Kidney (tissue), 14 donors: Measurements from ENCODE around the gene SPNS2. TPM values are rescaled to one million over a fixed set of nuclear protein-coding genes. Genes with fewer than 3 reads are reported as not detected.

Source experiments
- DNase-seq, 5 donors: peaks; one replicate each; pipeline ENCODE4 v3.0.0-alpha.2; 2013 to 2020
- FAIRE-seq: peaks from 2 replicates; lab custom pipeline; 2012; peaks lifted over from hg19 to GRCh38; lab: Jason Lieb, UNC
- H3K27ac ChIP-seq, 2 donors: one replicate each; pipeline ENCODE4 v1.7.0; 2013; ENCODE audit warnings: low read depth in 2 of 2, low read length in 2 of 2, inconsistent platforms in 1 of 2
- H3K27me3 ChIP-seq: one replicate; pipeline ENCODE4 v1.7.1; 2013; ENCODE audit warnings: low read length, inconsistent platforms; ENCODE audit not compliant: control insufficient read depth, insufficient read depth
- H3K36me3 ChIP-seq, 3 donors: one replicate each; pipeline versions ENCODE4 v1.7.0 to v1.7.1; 2013; ENCODE audit warnings: low read length in 3 of 3, control low read depth in 1 of 3, inconsistent platforms in 1 of 3; ENCODE audit not compliant: insufficient read depth in 3 of 3, control insufficient read depth in 2 of 3
- H3K4me1 ChIP-seq, 3 donors: one replicate each; pipeline versions ENCODE4 v1.7.0 to v1.7.1; 2013; ENCODE audit warnings: low read length in 3 of 3, inconsistent platforms in 1 of 3, low read depth in 1 of 3; ENCODE audit not compliant: control insufficient read depth in 2 of 3, insufficient read depth in 2 of 3
- H3K4me3 ChIP-seq, 3 donors: one replicate each; pipeline versions ENCODE4 v1.7.0 to v1.8.1; 2013; ENCODE audit warnings: low read length in 3 of 3, control low read depth in 1 of 3, inconsistent platforms in 1 of 3
- H3K9ac ChIP-seq, 3 donors: one replicate each; pipeline versions ENCODE4 v1.7.0 to v1.7.1; 2013; ENCODE audit warnings: low read length in 3 of 3, control low read depth in 1 of 3, inconsistent platforms in 1 of 3
- H3K9me3 ChIP-seq, 3 donors: one replicate each; pipeline versions ENCODE4 v1.7.0 to v1.7.1; 2013; ENCODE audit warnings: low read length in 3 of 3, control low read depth in 1 of 3, inconsistent platforms in 1 of 3; ENCODE audit not compliant: control insufficient read depth in 2 of 3, insufficient read depth in 1 of 3
- intact Hi-C: fragments of 100-400 bp; cut with DNase I; formaldehyde crosslinking; loops from one replicate; pipeline ENCODE4 v1.11.1; 2022
- polyA plus RNA-seq: library from polyadenylated mRNA; stranded (reverse); fragments of 350-450 nt; fragmentation: Illumina TruSeq; extraction: RNeasy Lipid Tissue Mini Kit (QIAGEN cat#74804); gene quantifications from one replicate; pipeline ENCODE4 v1.2.3, GENCODE V29; 2014; ENCODE audit warnings: low read depth, low replicate concordance; ENCODE audit not compliant: insufficient read depth
- total RNA-seq: library from RNA; stranded (reverse); fragmentation: NEBNext Ultra II Directional; extraction: Animal tissue kit (Norgen Biotek cat#: 25700); gene quantifications from one replicate; pipeline ENCODE4 v1.2.1, GENCODE V29; 2021
- TF ChIP-seq, protein P1 (sequence below): IDR thresholded peaks from 3 replicates; pipeline ENCODE4 v1.5.1; 2012; ENCODE audit warnings: mild to moderate bottlenecking, moderate library complexity, borderline replicate concordance; ENCODE audit not compliant: insufficient read depth; ENCODE audit errors: extremely low read depth
- donor health status: control.
- donor health status: control.
- donor health status: control.
- donor health status: control.
- donor health status: control.
- donor health status: DM: yes; HTN: yes; CAD: no.
- donor health status: Normal renal cell carcinoma (clear cell type).

Gene SPNS2
- total and polyA plus RNA-seq, 2 donors from 2014 or later: 60.5 to 75.1 TPM

GRCh38 chr17:4535667-4536258 is 37.1 kb downstream of the SPNS2 start:
- DNase-seq: peak in 1 of 5 donors; percentile 73
- Histone ChIP-seq H3K4me1 (peaks cover 0 to 17% (median 4%) of the 10 kb centered on the region in 3 donors), H3K27me3 (no peaks in the 10 kb centered on the region), H3K9ac (no peak overlapping the region), H3K4me3 (no peak overlapping the region), H3K36me3 (peaks cover 0 to 4% (median 2%) of the 10 kb centered on the region in 3 donors), H3K27ac (no peak overlapping the region), H3K9me3 (no peaks in the 10 kb centered on the region)
- no peak for FAIRE-seq
- TF ChIP-seq, protein P1, sequence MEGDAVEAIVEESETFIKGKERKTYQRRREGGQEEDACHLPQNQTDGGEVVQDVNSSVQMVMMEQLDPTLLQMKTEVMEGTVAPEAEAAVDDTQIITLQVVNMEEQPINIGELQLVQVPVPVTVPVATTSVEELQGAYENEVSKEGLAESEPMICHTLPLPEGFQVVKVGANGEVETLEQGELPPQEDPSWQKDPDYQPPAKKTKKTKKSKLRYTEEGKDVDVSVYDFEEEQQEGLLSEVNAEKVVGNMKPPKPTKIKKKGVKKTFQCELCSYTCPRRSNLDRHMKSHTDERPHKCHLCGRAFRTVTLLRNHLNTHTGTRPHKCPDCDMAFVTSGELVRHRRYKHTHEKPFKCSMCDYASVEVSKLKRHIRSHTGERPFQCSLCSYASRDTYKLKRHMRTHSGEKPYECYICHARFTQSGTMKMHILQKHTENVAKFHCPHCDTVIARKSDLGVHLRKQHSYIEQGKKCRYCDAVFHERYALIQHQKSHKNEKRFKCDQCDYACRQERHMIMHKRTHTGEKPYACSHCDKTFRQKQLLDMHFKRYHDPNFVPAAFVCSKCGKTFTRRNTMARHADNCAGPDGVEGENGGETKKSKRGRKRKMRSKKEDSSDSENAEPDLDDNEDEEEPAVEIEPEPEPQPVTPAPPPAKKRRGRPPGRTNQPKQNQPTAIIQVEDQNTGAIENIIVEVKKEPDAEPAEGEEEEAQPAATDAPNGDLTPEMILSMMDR: no peak
- intact Hi-C loops: no loop called here

- Histone ChIP-seq H3K4me3 (no peak overlapping the region), H3K36me3 (peaks cover 0 to 4% (median 0%) of the 10 kb centered on the region in 3 donors), H3K27me3 (no peaks in the 10 kb centered on the region), H3K4me1 (peaks cover 0 to 17% (median 4%) of the 10 kb centered on the region in 3 donors), H3K9me3 (no peaks in the 10 kb centered on the region), H3K27ac (peak overlapping the region; percentile 47 to 51), H3K9ac (no peak overlapping the region)
- intact Hi-C loops: no loop called here
- DNase-seq (peak in 2 of 5 donors; percentile 43 to 79), FAIRE-seq (no peak)
- TF ChIP-seq, protein P1: no peak
Observed at GRCh38 chr17:4536259-4536741, 37.6 kb downstream of the SPNS2 start.

- DNase-seq (peak in 1 of 5 donors; percentile 84), FAIRE-seq (no peak)
- Histone ChIP-seq H3K27ac (peak overlapping the region; percentile 47 to 67), H3K27me3 (no peaks in the 10 kb centered on the region), H3K36me3 (peaks cover 0 to 4% (median 0%) of the 10 kb centered on the region in 3 donors), H3K9me3 (no peaks in the 10 kb centered on the region), H3K4me3 (no peak overlapping the region), H3K4me1 (peaks cover 0 to 17% (median 4%) of the 10 kb centered on the region in 3 donors), H3K9ac (no peak overlapping the region)
- intact Hi-C loops: no loop called here
- TF ChIP-seq, protein P1: no peak
Observed at GRCh38 chr17:4536742-4537411, 38.2 kb downstream of the SPNS2 start.
